Neuronal stem cell (in vitro differentiated cells): Measurements from ENCODE around the gene NGFR.

ENCODE experiments used
- DNase-seq: peaks from one replicate; pipeline ENCODE4 v3.0.0-alpha.2; 2013; ENCODE audit warnings: low spot score
- H2AFZ ChIP-seq: one replicate; pipeline ENCODE4 v1.6.1; 2013; ENCODE audit warnings: mild to moderate bottlenecking, low read length, inconsistent platforms
- H2AK5ac ChIP-seq: 2 replicates; pipeline ENCODE4 v1.6.1; 2013; ENCODE audit warnings: low read depth, mild to moderate bottlenecking, inconsistent platforms, low read length, moderate library complexity, mixed read lengths
- H2BK120ac ChIP-seq: 2 replicates; pipeline ENCODE4 v1.6.1; 2013; ENCODE audit warnings: low read depth, mild to moderate bottlenecking, inconsistent platforms, low read length, moderate library complexity, mixed read lengths
- H2BK12ac ChIP-seq: one replicate; pipeline ENCODE4 v1.6.1; 2013; ENCODE audit warnings: low read length, inconsistent platforms
- H2BK15ac ChIP-seq: 2 replicates; pipeline ENCODE4 v1.6.1; 2013; ENCODE audit warnings: mild to moderate bottlenecking, low read length, inconsistent platforms, mixed read lengths
- H2BK5ac ChIP-seq: one replicate; pipeline ENCODE4 v1.6.1; 2013; ENCODE audit warnings: inconsistent platforms, mild to moderate bottlenecking, low read length, moderate library complexity
- H3K14ac ChIP-seq: one replicate; pipeline ENCODE4 v1.6.1; 2013; ENCODE audit warnings: low read length, inconsistent platforms
- H3K18ac ChIP-seq: 2 replicates; pipeline ENCODE4 v1.6.1; 2013; ENCODE audit warnings: low read length, inconsistent platforms
- H3K23ac ChIP-seq: 2 replicates; pipeline ENCODE4 v1.6.1; 2013; ENCODE audit warnings: low read depth, mild to moderate bottlenecking, mixed read lengths, low read length, inconsistent platforms; ENCODE audit not compliant: poor library complexity
- H3K27ac ChIP-seq: replicated peaks from 3 replicates; pipeline ENCODE4 v1.5.1; 2013; ENCODE audit warnings: low read length, inconsistent platforms
- H3K27me3 ChIP-seq, 3 experiments: 2 replicates each; pipeline ENCODE4 v1.6.1; 2013; ENCODE audit warnings: low read length in 3 of 3, mild to moderate bottlenecking in 2 of 3, inconsistent platforms in 1 of 3, low read depth in 1 of 3, mixed read lengths in 1 of 3, moderate library complexity in 1 of 3; ENCODE audit not compliant: control insufficient read depth in 3 of 3, insufficient read depth in 3 of 3
- H3K36me3 ChIP-seq, 2 donors: replicated peaks in 1 of 2; 2 replicates each; pipeline ENCODE4 v1.6.1; 2013; ENCODE audit warnings: low read length in 2 of 2; ENCODE audit not compliant: control insufficient read depth in 2 of 2, insufficient read depth in 2 of 2
- H3K4ac ChIP-seq: 2 replicates; pipeline ENCODE4 v1.6.1; 2013; ENCODE audit warnings: inconsistent platforms, mild to moderate bottlenecking, low read length, moderate library complexity
- H3K4me1 ChIP-seq, 2 donors: 1 replicate in 1 of 2; 2 replicates in 1 of 2; pipeline ENCODE4 v1.6.1; 2013; ENCODE audit warnings: low read length in 2 of 2, low read depth in 1 of 2; ENCODE audit not compliant: control insufficient read depth in 2 of 2, insufficient read depth in 1 of 2
- H3K4me2 ChIP-seq: one replicate; pipeline ENCODE4 v1.6.1; 2013; ENCODE audit warnings: mild to moderate bottlenecking, low read length, inconsistent platforms; ENCODE audit not compliant: insufficient read depth, poor library complexity, severe bottlenecking
- H3K4me3 ChIP-seq, 2 donors: 2 replicates each; pipeline ENCODE4 v1.5.1; 2013; ENCODE audit warnings: low read length in 2 of 2, mild to moderate bottlenecking in 2 of 2, inconsistent platforms in 1 of 2, moderate library complexity in 1 of 2
- H3K79me1 ChIP-seq: one replicate; pipeline ENCODE4 v1.6.1; 2013; ENCODE audit warnings: low read depth, mild to moderate bottlenecking, inconsistent platforms, low read length, moderate library complexity
- H3K9ac ChIP-seq: one replicate; pipeline ENCODE4 v1.6.1; 2013; ENCODE audit warnings: mild to moderate bottlenecking, low read depth, low read length, inconsistent platforms; ENCODE audit not compliant: poor library complexity
- H3K9me3 ChIP-seq, 2 donors: replicated peaks in 1 of 2; 2 replicates each; pipeline versions ENCODE3 to v1.6.1; 2013; ENCODE audit warnings: low read length in 2 of 2, mild to moderate bottlenecking in 2 of 2, inconsistent platforms in 1 of 2, low read depth in 1 of 2, mixed read lengths in 1 of 2, moderate library complexity in 1 of 2; ENCODE audit not compliant: control insufficient read depth in 2 of 2, insufficient read depth in 1 of 2
- H4K8ac ChIP-seq: one replicate; pipeline ENCODE4 v1.6.1; 2013; ENCODE audit warnings: low read depth, mild to moderate bottlenecking, inconsistent platforms, low read length, moderate library complexity
- H4K91ac ChIP-seq: one replicate; pipeline ENCODE4 v1.6.1; 2013; ENCODE audit warnings: low read length, low read depth, mild to moderate bottlenecking, inconsistent platforms; ENCODE audit not compliant: poor library complexity
- WGBS, 2 donors: extraction: QIAGEN DNeasy Blood & Tissue Kit; methylation state at CpG; one replicate each; pipeline ENCODE4 v1.1.7; 2013; ENCODE audit warnings: missing lambda C conversion rate in 2 of 2, mixed read lengths in 1 of 2; ENCODE audit not compliant: insufficient read length in 2 of 2, insufficient replicate concordance in 1 of 2; ENCODE audit errors: extremely low coverage in 2 of 2; 5-methylcytosine and 5-hydroxymethylcytosine counted together

Gene NGFR

DNA sequence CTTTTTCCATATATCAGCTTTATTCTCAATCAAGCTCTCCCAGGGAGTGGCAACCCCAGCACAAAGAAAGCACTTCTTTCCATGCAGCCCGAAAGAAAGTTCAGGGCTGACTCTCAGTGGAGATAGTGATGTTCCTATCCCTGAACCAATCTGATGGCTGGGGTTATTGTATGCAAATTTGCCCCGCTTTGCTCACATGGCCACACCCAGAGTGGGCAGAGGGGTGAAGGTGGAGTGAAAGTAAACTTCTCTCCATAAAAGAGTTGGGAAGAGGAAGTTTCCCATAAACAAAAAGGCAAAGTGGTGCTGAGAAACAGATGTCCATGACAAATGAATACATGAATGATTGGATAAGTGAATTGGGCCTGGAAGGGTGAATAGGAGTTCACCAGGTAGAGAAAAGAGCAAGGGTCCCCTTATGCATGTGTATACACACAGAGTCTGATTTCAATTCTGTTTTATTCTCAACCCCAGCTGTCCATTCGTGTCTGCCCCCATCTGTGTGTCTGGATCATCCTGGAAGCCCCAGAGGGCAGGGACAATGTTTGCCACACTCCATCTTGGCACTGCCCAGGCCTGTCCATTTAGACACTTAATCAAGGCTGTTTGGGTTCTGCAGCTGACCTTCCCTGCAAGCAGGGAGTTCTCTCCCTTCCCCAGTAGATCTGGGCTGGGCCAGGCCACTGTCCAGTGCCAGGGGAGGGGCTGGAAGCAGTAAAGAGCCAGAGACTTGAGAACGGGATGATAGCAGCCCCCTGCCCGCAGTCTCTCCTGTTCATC lies 14.1 kb upstream of the NGFR start:
- H3K27me3 ChIP-seq, result peaks cover 0 to 84% (median 0%) of the 10 kb centered on the region in 3 experiments
- no CpG with 5 or more reads among the region's 5 CpGs for WGBS, 2 donors

DNA sequence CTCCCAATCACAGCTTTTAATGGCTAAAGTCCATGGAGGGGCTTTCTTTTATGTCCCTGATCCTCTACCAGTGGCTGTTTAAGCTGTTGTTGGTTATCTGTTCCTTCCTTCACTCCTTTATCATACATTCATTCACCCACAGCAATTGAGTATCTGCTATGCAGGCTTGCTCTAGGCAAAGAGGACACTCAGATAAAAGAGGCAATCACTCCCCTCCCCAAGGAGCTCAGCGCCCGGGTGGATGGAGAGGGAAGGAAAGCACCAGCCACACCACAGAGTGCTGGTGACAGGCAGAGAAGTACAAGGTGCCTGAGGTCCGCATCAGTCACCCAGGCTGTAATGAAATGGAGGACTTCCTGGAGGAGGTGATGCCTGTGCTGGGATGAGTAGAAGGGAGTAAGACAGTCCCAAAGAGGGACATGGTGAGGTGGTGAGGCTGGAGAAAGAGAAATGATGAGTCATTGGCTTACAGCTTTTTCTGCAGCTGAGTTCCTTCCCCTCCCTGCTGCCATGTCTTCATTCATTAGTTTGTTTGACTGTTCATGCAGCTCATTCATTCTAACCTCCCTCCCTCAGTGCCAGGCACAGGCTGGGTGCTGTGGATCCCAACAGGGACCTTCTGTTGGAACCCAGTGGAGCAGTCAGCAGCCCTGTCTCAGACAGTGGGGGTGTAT lies 12.8 kb upstream of the NGFR start:
- no CpG with 5 or more reads among the region's 3 CpGs for WGBS, 2 donors
- H2BK120ac ChIP-seq, result no peak overlapping the region
- no peak overlapping the region for H3K23ac ChIP-seq
- H4K91ac ChIP-seq, result no peak overlapping the region
- H2AFZ ChIP-seq, result no peak overlapping the region
- no peak overlapping the region for H4K8ac ChIP-seq
- no peak overlapping the region for H3K4me2 ChIP-seq
- no peak for DNase-seq
- H3K9me3 ChIP-seq, result no peaks in the 10 kb centered on the region
- no peak overlapping the region for H3K14ac ChIP-seq
- H3K27ac ChIP-seq, result no peak overlapping the region
- no peak overlapping the region for H3K4me3 ChIP-seq
- no peak overlapping the region for H2BK15ac ChIP-seq
- no peaks in the 10 kb centered on the region for H3K79me1 ChIP-seq
- no peak overlapping the region for H2BK5ac ChIP-seq
- no peak overlapping the region for H3K4ac ChIP-seq
- H3K4me1 ChIP-seq, result peaks cover 0 to 25% of the 10 kb centered on the region in 2 donors
- H2BK12ac ChIP-seq, result no peak overlapping the region
- H3K18ac ChIP-seq, result peak overlapping the region; percentile 78
- peaks cover 0 to 93% (median 0%) of the 10 kb centered on the region in 3 experiments for H3K27me3 ChIP-seq
- H2AK5ac ChIP-seq, result peak overlapping the region; percentile 16
- no peaks in the 10 kb centered on the region for H3K36me3 ChIP-seq
- no peak overlapping the region for H3K9ac ChIP-seq

More for the DNA sequence above, 14.1 kb upstream of the NGFR start:
- H2BK15ac ChIP-seq, result no peak overlapping the region
- H3K36me3 ChIP-seq, result no peaks in the 10 kb centered on the region
- H3K9me3 ChIP-seq, result no peaks in the 10 kb centered on the region
- H2AK5ac ChIP-seq, result no peak overlapping the region
- no peak overlapping the region for H3K18ac ChIP-seq
- no peak overlapping the region for H3K9ac ChIP-seq
- no peak overlapping the region for H3K4me3 ChIP-seq
- no peak overlapping the region for H2BK120ac ChIP-seq
- no peak overlapping the region for H2AFZ ChIP-seq
- H3K14ac ChIP-seq, result no peak overlapping the region
- H3K79me1 ChIP-seq, result no peaks in the 10 kb centered on the region
- H3K4me2 ChIP-seq, result no peak overlapping the region
- no peak for DNase-seq
- no peak overlapping the region for H2BK12ac ChIP-seq
- H3K23ac ChIP-seq, result no peak overlapping the region
- H3K27ac ChIP-seq, result no peak overlapping the region
- no peak overlapping the region for H2BK5ac ChIP-seq
- H3K4ac ChIP-seq, result no peak overlapping the region
- no peak overlapping the region for H4K91ac ChIP-seq
- H4K8ac ChIP-seq, result no peak overlapping the region
- peaks cover 0 to 14% of the 10 kb centered on the region in 2 donors for H3K4me1 ChIP-seq

DNA sequence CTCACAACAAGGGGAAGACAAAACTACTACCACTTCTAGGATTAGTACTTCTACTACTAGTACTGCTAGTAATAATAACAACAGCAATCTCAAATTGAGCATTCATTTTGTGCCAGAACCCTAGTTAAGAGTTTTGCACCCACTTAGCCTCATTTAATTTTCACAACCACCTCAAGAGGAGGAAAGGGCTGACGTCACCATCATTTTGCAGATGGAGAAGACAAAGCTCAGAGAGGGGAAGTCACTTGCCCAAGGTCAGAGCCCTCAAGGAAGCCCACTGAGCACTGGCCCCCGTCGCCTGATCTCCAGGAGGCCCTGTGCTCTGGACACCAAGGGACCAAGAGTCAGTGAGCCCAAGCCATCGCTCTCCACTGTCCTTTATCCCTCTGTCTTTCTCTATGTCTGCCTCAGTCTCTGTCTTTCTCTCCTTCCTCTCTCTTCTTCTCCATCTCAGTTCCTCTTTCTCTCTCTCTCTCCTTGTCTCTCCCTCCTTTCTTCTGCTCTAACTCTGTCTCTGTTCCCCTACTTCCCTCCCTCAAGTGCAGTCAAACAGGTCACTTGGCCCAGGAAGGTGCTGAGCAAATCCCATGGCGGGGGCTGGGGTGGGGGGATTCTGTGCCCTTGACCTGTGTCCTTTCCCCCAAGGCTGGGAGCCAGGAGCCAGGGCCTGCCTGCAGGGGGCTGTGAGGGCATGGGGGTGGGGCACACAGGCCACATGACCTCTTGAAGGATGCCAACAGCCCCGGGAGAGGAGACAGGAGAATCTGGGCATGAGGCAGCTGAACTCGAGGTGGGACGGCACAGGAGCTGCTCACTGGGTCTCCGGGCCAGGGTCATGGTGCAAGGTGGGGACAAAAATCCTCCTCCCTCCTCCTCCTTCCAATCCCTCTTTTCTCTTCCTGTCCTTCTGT lies 11.2 kb upstream of the NGFR start:
- Histone ChIP-seq H3K27me3 (peaks cover 0 to 90% (median 0%) of the 10 kb centered on the region in 3 experiments), H3K4ac (no peak overlapping the region), H3K4me2 (no peak overlapping the region), H3K79me1 (no peaks in the 10 kb centered on the region), H3K23ac (no peak overlapping the region), H4K91ac (no peak overlapping the region), H3K27ac (no peak overlapping the region), H2AFZ (no peak overlapping the region), H3K18ac (peak overlapping the region; percentile 69), H3K4me1 (peaks cover 0 to 27% of the 10 kb centered on the region in 2 donors), H3K4me3 (no peak overlapping the region), H3K14ac (no peak overlapping the region), H2BK120ac (no peak overlapping the region), H2BK12ac (no peak overlapping the region), H2AK5ac (peak overlapping the region; percentile 32), H3K9me3 (no peaks in the 10 kb centered on the region), H3K36me3 (no peaks in the 10 kb centered on the region), H2BK15ac (no peak overlapping the region), H4K8ac (no peak overlapping the region), H3K9ac (peak overlapping the region; percentile 46), H2BK5ac (no peak overlapping the region)
- no CpG with 5 or more reads among the region's 9 CpGs for WGBS, 2 donors
- no peak for DNase-seq
